GM12873 (cell line): ENCODE data around the gene ALB.

Experiments used
- CTCF ChIP-seq: IDR thresholded peaks from 2 replicates; pipeline ENCODE4 v1.5.1; 2012; ENCODE audit warnings: low read depth, mild to moderate bottlenecking, moderate library complexity, low read length, control low read depth; ENCODE audit not compliant: insufficient read depth; ENCODE audit errors: missing control alignments

The ALB gene

GRCh38 chr4:73434311-73434710 lies 30.2 kb downstream of the ALB start:
- peak; percentile 52 for TF ChIP-seq CTCF

GRCh38 chr4:73435984-73436383 lies 31.9 kb downstream of the ALB start, which contains the start of gene AFP:
AFP (plus strand) TSS chr4:73436221; CDS start chr4:73436263, 42 bp downstream.
- TF ChIP-seq CTCF = no peak

- TF ChIP-seq CTCF = no peak
Measured at GRCh38 chr4:73436674-73437557, 32.8 kb downstream of the ALB start.

- no peak for TF ChIP-seq CTCF
Measured at GRCh38 chr4:73437558-73437956, 33.5 kb downstream of the ALB start.

GRCh38 chr4:73438048-73438447 lies 34.0 kb downstream of the ALB start:
- TF ChIP-seq CTCF = no peak

- no peak for TF ChIP-seq CTCF
Measured at GRCh38 chr4:73438582-73439215, 34.6 kb downstream of the ALB start.

GRCh38 chr4:73439445-73439844 lies 35.4 kb downstream of the ALB start:
- TF ChIP-seq CTCF = no peak
